GM12875 (cell line): Measurements from ENCODE around the gene USP33.
"Not testable (repeated sequence)": the region's sequence is repeated elsewhere in the genome, so short reads cannot be mapped to it uniquely, and the experiment has no call there.

Experiments
- H3K4me3 ChIP-seq: one replicate; pipeline ENCODE4 v1.5.1; 2011; ENCODE audit warnings: low read depth, low read length, control low read depth
- TF ChIP-seq, protein P1 (sequence below): IDR thresholded peaks from 2 replicates; pipeline ENCODE4 v1.5.1; 2011; ENCODE audit warnings: low read depth, mild to moderate bottlenecking, control low read depth, inconsistent platforms, low read length, moderate library complexity, borderline replicate concordance; ENCODE audit not compliant: insufficient read depth

USP33 gene

DNA sequence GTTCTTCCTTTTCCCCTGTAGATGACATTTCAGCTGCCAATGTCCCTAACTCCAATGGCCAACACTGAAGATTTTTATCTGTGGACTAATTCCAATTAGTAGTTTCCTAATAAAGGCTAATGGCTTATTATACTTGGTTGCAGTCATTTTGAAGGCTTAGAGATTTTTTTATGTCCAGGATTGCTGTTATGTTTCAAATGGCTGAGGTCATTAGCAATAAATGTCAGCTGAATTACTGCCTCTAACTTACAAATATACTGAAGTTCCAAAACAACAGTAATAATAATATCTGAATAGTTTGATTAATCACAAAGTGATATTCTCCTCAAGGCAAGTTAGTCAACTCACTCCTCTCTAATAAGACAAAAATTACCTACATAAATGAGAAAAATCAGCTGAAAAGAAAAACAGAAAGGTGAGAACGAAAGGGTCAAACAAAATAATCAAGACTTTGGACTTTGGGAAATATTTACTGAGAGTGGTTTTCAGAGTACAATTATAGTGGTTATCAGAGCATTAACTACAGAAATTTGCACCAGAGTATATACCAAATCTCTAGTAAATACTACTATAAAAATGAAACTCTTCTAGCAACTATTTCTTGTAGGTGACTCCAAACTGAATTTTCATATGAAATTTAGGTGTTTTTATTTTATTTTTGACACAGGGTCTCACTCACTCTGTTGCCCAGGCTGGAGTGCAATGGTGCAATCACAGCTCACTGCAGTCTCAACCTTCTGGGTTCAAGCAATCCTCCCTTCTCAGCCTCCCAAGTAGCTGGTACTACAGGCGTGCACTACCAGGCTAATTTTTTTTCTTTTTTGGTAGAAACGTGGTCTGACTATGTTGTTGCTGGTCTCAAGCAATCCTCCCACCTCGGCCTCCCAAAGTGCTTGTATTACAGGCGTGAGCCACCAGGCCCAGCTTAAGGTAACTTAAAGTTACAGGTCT is 80.7 kb downstream of the USP33 start:
- no peak overlapping the region for H3K4me3 ChIP-seq

DNA sequence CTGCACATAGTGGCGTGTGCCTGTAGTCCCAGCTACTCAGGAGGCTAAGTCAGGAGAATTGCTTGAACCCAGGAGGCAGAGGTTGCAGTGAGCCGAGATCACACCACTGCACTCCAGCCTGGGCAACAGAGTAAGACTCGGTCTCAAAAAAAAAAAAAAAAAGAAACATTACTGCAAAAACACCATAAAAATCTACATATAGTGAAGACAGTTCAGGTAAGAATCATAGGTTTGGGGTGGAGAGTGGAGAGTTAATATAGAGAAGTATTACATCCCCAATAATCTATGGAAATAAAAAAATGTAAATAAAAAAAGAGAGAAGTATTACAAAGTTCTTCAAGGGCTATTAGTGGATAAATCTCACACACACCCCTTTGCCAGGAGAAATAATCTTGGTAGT is 84.8 kb downstream of the USP33 start:
- not testable (repeated sequence) for H3K4me3 ChIP-seq

More for the DNA sequence above, 80.7 kb downstream of the USP33 start:
- TF ChIP-seq, protein P1, sequence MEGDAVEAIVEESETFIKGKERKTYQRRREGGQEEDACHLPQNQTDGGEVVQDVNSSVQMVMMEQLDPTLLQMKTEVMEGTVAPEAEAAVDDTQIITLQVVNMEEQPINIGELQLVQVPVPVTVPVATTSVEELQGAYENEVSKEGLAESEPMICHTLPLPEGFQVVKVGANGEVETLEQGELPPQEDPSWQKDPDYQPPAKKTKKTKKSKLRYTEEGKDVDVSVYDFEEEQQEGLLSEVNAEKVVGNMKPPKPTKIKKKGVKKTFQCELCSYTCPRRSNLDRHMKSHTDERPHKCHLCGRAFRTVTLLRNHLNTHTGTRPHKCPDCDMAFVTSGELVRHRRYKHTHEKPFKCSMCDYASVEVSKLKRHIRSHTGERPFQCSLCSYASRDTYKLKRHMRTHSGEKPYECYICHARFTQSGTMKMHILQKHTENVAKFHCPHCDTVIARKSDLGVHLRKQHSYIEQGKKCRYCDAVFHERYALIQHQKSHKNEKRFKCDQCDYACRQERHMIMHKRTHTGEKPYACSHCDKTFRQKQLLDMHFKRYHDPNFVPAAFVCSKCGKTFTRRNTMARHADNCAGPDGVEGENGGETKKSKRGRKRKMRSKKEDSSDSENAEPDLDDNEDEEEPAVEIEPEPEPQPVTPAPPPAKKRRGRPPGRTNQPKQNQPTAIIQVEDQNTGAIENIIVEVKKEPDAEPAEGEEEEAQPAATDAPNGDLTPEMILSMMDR: no peak

DNA sequence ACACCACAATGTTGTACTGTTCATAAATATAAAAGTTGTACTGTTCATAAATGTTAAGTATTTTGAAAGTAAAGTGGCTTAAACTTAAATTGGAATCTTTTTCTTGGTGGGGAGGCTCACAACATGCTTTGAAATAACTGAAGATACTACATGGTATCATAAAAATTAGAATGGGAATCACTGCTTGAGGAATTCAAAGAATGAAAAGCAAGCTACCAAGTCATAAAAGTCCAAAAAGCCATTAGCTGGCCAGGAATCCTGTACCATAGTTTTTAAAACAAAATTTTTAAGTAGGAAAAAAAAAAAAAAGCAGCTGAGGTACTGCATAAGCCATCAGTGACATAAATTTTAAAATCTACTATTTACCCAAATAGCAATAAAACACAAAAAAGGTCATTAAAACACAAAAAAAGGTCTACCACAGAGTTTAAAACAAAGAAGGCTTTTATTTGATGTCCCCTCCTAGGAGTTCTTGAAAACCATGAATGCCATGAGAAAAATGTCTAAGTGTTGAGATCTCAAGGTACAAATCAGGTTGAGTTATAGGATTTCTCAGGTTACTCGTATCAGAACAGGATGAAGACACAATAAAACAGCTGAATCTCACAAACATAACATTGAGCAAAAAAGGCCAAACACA is 85.8 kb downstream of the USP33 start:
- TF ChIP-seq, protein P1: no peak
- no peak overlapping the region for H3K4me3 ChIP-seq

DNA sequence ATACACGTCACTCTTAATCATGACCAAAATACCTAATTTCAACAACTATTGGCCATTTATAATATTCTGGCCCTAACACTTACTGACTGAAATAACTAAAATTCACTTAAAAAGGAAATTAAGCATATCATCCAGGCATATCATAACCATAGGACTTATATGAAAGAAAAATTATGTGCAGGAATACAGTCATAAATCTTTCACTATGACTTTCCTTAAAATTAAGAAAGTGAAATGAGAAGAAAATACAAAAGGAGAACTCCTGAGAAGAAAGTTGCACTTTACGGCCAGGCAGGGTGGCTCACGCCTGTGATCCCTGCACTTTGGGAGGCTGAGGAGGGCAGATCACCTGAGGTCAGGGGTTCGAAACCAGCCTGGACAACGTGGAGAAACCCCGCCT is 86.6 kb downstream of the USP33 start:
- H3K4me3 ChIP-seq: no peak overlapping the region
- TF ChIP-seq, protein P1: no peak

DNA sequence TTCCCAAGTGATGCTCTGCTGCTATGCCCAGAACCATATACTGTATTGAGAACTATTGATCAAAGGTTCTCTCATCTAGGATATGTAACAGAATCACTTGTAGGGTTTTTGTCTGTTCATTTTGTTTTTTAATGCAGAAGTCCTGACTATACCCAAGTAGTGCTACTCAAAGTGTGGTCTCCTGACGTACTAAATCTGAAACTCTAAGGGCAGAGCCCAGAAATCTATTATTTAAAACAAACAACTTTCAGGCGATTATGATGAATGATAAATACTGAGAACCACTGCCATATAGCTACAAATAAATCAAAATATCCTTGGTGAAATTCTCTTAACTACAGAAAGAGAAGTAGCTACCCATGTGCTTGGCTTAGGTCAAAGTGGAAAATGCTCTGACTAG is 87.3 kb downstream of the USP33 start:
- no peak overlapping the region for H3K4me3 ChIP-seq
- TF ChIP-seq, protein P1: no peak

DNA sequence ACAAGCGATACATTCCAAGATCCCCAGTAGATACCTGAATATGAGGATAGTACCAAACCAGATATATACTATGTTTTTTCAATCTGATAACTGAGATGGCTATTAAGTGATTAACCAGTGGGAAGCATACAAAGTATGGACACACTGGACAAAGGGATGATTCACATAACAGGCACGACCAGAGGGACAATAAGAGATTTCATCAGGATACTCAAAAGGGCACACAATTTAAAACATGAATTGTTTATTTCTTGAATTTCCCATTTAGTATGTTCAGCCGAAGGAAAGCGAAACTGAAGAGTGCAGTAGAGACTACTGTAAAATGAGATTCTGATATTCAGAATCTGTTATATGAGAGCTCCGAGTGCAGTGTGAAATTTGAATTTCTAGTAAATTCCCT is 87.8 kb downstream of the USP33 start:
- H3K4me3 ChIP-seq: no peak overlapping the region
- TF ChIP-seq, protein P1: no peak

DNA sequence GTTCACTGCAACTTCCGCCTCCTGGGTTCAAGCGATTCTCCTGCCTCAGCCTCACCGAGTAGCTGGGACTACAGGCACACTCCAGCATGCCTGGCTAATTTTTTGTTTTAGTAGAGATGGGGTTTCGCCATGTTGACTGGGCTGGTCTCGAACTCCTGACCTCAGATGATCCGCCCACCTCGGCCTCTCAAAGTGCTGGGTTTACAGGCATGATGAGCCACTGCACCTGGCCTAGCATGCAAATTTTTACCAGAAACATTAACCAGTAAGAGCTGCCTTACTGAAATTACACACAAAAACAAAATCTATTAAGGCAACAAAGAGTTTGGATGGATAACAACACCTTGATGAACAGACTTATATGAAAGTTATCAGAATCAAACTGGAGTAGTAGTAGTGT is 89.3 kb downstream of the USP33 start:
- TF ChIP-seq, protein P1: no peak
- H3K4me3 ChIP-seq: no peak overlapping the region
